Measurements from ENCODE around the gene EFCAB6. TPM values are rescaled to one million over a fixed set of nuclear protein-coding genes. Genes with fewer than 3 reads are reported as not detected.

The EFCAB6 gene
- total and polyA plus RNA-seq, 9 of the 15 experiments (the other 6 are each of a cell fraction or from before 2014, with no cell fraction given), result 0.06 TPM; not detected in 8

DNA sequence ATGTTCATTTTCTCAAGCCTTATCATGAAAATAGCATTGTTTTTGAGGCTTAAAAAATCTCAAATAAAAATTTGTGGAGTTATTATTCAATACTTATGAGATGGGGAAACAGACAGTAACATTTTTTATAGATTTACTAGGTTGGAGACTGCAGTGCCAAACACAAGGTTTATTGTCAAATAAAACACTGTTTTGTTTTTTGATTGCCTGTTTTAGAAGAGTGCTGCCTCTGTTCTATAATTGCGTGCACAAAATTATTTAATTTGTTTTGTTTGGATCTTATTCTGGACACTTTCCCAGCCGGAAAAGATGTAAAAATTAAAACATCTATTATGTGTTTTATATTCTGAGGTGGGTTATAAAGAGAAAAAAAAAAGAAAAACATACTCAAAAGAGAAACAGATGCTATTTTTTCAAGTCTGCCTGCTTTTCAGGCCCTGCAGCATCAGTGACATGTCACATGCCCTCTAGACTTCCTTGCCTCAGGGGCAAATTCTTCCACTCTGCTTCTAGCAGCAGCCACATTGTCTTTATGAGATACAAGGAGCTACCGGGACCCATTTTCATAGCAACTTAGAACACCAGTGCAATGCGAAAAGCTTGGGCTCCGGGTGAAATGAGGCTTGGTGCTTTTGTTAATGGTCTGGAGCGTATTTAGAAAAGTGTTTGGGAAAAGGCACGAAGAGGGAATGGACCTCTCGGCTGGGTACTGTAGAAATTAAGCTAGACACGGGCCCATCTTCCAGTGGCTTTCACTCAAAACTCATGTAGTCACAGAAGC lies 77.5 kb downstream of the EFCAB6 start:
- ChIA-PET CTCF (ENCODE audit: low intra/inter-chr PET ratio) (no interaction called here), POLR2A (no interaction called here)
- no peaks in the 10 kb centered on the region for H4K20me1 ChIP-seq (replicated peaks; ENCODE audit: control insufficient read depth, insufficient read depth, low read length)
- DNase-seq (ENCODE audit: extremely low read depth in 1 of 4, low spot score in 3 of 4) (no peak), ATAC-seq (no peak), FAIRE-seq (no peak)
- in situ Hi-C loops (cut with MboI) (no loop called here), intact Hi-C loops (cut with micrococcal nuclease) (no loop called here)
- WGBS (ENCODE audit: insufficient coverage, low coverage, missing lambda C conversion rate), result 0% methylated on average over 9 of the region's 9 CpGs
- no peak overlapping the region for H2AFZ ChIP-seq (ENCODE audit: low read depth, low read length)
- no peaks in the 10 kb centered on the region for H3K9me1 ChIP-seq (ENCODE audit: control insufficient read depth, insufficient read depth, low read length)
- BruUV-seq (replicated peaks), result no TSS peak
- H3K9ac ChIP-seq (ENCODE audit: insufficient read depth in 1 of 2, low read depth in 2 of 2, low read length in 2 of 2), result no peak overlapping the region
- no peak for TF ChIP-seq SPI1 (IDR thresholded peaks at IDR 0.05; ENCODE audit: borderline replicate concordance, low read depth, low read length)
- no peak for TF ChIP-seq PCBP1 (IDR thresholded peaks at IDR 0.05; ENCODE audit: low read depth, low read length, poor library complexity, severe bottlenecking)
- TF ChIP-seq, protein P1, sequence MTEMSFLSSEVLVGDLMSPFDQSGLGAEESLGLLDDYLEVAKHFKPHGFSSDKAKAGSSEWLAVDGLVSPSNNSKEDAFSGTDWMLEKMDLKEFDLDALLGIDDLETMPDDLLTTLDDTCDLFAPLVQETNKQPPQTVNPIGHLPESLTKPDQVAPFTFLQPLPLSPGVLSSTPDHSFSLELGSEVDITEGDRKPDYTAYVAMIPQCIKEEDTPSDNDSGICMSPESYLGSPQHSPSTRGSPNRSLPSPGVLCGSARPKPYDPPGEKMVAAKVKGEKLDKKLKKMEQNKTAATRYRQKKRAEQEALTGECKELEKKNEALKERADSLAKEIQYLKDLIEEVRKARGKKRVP (CRISPR knock-in tag; IDR thresholded peaks at IDR 0.05), result no peak
- TF ChIP-seq ZNF707 (CRISPR knock-in tag; conservative IDR thresholded peaks at IDR 0.05), result no peak
- TF ChIP-seq ZNF174 (CRISPR knock-in tag; IDR thresholded peaks at IDR 0.05), result no peak
- TF ChIP-seq NBN (IDR thresholded peaks at IDR 0.05; ENCODE audit: low read depth), result no peak
- no peak for TF ChIP-seq KLF13 (tag; IDR thresholded peaks at IDR 0.05; ENCODE audit: borderline replicate concordance, low read depth)
- TF ChIP-seq NR2C1 (IDR thresholded peaks at IDR 0.05), result no peak
- TF ChIP-seq NR2C1 (tag; IDR thresholded peaks at IDR 0.05), result no peak
- TF ChIP-seq ZKSCAN8 (CRISPR knock-in tag; IDR thresholded peaks at IDR 0.05), result no peak
- no peak for TF ChIP-seq JUNB (CRISPR knock-in tag; conservative IDR thresholded peaks at IDR 0.05)
- H3K79me2 ChIP-seq (ENCODE audit: control insufficient read depth, insufficient read depth, low read length), result no peaks in the 10 kb centered on the region
- no peaks in the 10 kb centered on the region for H3K4me1 ChIP-seq (replicated peaks in 1 of 2; ENCODE audit: control insufficient read depth in 2 of 2, insufficient read depth in 2 of 2, low read length in 2 of 2)
- H3K4me3 ChIP-seq, result no peak overlapping the region
- H3K27ac ChIP-seq (ENCODE audit: extremely low read depth, low read depth, low read length), result no peak overlapping the region
- no peaks in the 10 kb centered on the region; a peak in 1 of 5 replicates for H3K27me3 ChIP-seq (ENCODE audit: control insufficient read depth in 2 of 2, insufficient read depth in 2 of 2, low read length in 2 of 2)
- H3K36me3 ChIP-seq (ENCODE audit: control insufficient read depth, insufficient read depth, low read length), result no peaks in the 10 kb centered on the region
- H3K9me3 ChIP-seq (replicated peaks; ENCODE audit: control insufficient read depth, insufficient read depth, low read depth, low read length), result no peaks in the 10 kb centered on the region; the same call in 1 of the 2 replicates
- no peak overlapping the region for H3K4me2 ChIP-seq (ENCODE audit: insufficient read depth, low read length)

Data from K562 (cell line).